HG03159 (cell line): Measurements from ENCODE around the gene WFDC1.

ENCODE experiments used
- ATAC-seq: cut with Tn5 transposase; IDR thresholded peaks from one replicate; pipeline ENCODE4 v1.9.1; 2021; ENCODE audit warnings: mild to moderate bottlenecking, moderate library complexity; ENCODE audit not compliant: unreplicated experiment

Gene WFDC1

GRCh38 chr16:84294531-84295142, at the start of gene WFDC1:
Gene WFDC1 (plus strand): TSS chr16:84294878. CDS start chr16:84294972, 94 bp downstream.
- ATAC-seq: no peak

- no peak for ATAC-seq
These were observed 48.6 kb upstream of the WFDC1 start for GRCh38 chr16:84245956-84246678.

- ATAC-seq: no peak
These were observed 48.0 kb upstream of the WFDC1 start for GRCh38 chr16:84246679-84247077.

- ATAC-seq: no peak
These were observed 47.3 kb upstream of the WFDC1 start for GRCh38 chr16:84247331-84247730.

GRCh38 chr16:84247844-84248243, 46.8 kb upstream of the WFDC1 start:
- no peak for ATAC-seq

GRCh38 chr16:84252184-84252583, 42.5 kb upstream of the WFDC1 start:
- ATAC-seq: no peak

- no peak for ATAC-seq
These were observed 41.5 kb upstream of the WFDC1 start for GRCh38 chr16:84253173-84253572.

- ATAC-seq: no peak
These were observed 40.6 kb upstream of the WFDC1 start for GRCh38 chr16:84254062-84254461.

- no peak for ATAC-seq
These were observed 39.4 kb upstream of the WFDC1 start for GRCh38 chr16:84255050-84255810.

GRCh38 chr16:84258266-84258665, 36.4 kb upstream of the WFDC1 start:
- ATAC-seq: no peak

- ATAC-seq: no peak
These were observed 35.0 kb upstream of the WFDC1 start for GRCh38 chr16:84259691-84260090.

- ATAC-seq: no peak
These were observed 33.7 kb upstream of the WFDC1 start for GRCh38 chr16:84260766-84261554.

GRCh38 chr16:84262031-84262430, 32.6 kb upstream of the WFDC1 start:
- ATAC-seq: no peak

GRCh38 chr16:84262939-84263338, 31.7 kb upstream of the WFDC1 start:
- ATAC-seq: no peak

- no peak for ATAC-seq
These were observed 28.2 kb upstream of the WFDC1 start for GRCh38 chr16:84266451-84266850.

- no peak for ATAC-seq
These were observed 27.3 kb upstream of the WFDC1 start for GRCh38 chr16:84267380-84267779.

GRCh38 chr16:84268291-84269040, 26.2 kb upstream of the WFDC1 start:
- ATAC-seq: no peak

GRCh38 chr16:84270071-84270470, 24.6 kb upstream of the WFDC1 start:
- no peak for ATAC-seq

- no peak for ATAC-seq
These were observed 24.1 kb upstream of the WFDC1 start for GRCh38 chr16:84270531-84270930.

- ATAC-seq: no peak
These were observed 23.6 kb upstream of the WFDC1 start for GRCh38 chr16:84271037-84271436.
